Measurements from ENCODE around the gene RASA1. TPM values are rescaled to one million over a fixed set of nuclear protein-coding genes. Genes with fewer than 3 reads are reported as not detected.
A peak's percentile ranks its signal among the peaks of the same experiment; 100 is the strongest.

The RASA1 gene
- total and polyA plus RNA-seq, 9 of the 15 experiments (the other 6 are each of a cell fraction or from before 2014, with no cell fraction given) = 3.2 to 17.3 (median 9.2) TPM

DNA sequence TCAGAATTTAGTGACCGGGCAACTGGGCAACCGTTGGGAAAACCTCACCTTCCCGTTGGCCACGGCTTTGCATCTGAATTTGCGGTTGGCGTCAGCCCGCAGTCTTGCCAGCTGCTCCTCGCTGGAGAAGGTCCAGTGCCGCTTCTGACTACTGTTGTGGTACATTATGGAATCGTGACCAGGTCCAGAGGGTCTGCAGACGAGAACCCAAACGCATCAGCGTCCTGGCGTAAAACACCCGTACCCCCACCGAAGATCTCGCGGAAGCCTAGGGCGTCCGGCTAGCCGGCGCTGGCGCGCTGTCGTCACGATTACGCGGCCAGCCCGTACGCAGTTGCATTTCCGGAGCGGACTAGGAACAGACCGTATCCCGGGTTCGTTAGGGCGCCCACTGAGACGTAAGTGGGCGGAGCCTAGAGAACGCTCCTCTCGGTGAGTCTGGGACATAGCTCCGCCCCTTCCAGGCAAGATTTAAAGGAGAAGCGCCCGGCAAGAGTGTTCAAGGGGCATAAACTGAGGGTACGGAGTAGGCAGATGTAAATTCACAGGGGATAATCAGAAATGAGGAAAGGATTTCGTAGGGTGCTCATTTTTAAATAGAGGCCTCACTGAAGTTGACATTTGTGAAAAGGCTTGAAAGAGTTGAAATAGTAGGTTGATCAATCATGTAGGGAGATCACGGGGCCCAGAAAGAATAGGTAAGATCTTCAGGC lies 145.1 kb downstream of the RASA1 start, which contains the start of gene CCNH (continued):
- peak in 1 of 2 experiments; percentile 55; a peak in 2 of 4 replicates for TF ChIP-seq SIN3A (IDR thresholded peaks at IDR 0.05; ENCODE audit: borderline replicate concordance in 2 of 2, control insufficient read depth in 1 of 2, low read depth in 2 of 2, low read length in 2 of 2)
- TF ChIP-seq MTA3 (IDR thresholded peaks at IDR 0.05; ENCODE audit: borderline replicate concordance) = no peak
- peak; percentile 16; the same call in 1 of the 2 replicates for TF ChIP-seq GTF2F1 (IDR thresholded peaks at IDR 0.05; ENCODE audit: low read depth, low read length)
- TF ChIP-seq ZFP36 (IDR thresholded peaks at IDR 0.05; ENCODE audit: low read depth, low read length, partially characterized antibody) = no peak
- peak; percentile 90 for TF ChIP-seq POLR2G (IDR thresholded peaks at IDR 0.05; ENCODE audit: low read depth, low read length)
- TF ChIP-seq, protein P1, sequence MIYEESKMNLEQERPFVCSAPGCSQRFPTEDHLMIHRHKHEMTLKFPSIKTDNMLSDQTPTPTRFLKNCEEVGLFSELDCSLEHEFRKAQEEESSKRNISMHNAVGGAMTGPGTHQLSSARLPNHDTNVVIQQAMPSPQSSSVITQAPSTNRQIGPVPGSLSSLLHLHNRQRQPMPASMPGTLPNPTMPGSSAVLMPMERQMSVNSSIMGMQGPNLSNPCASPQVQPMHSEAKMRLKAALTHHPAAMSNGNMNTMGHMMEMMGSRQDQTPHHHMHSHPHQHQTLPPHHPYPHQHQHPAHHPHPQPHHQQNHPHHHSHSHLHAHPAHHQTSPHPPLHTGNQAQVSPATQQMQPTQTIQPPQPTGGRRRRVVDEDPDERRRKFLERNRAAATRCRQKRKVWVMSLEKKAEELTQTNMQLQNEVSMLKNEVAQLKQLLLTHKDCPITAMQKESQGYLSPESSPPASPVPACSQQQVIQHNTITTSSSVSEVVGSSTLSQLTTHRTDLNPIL (CRISPR knock-in tag; IDR thresholded peaks at IDR 0.05) = no peak
- peak; percentile 99 for TF ChIP-seq CREM (IDR thresholded peaks at IDR 0.05; ENCODE audit: low read depth)
- TF ChIP-seq ZNF830 (CRISPR knock-in tag; IDR thresholded peaks at IDR 0.05) = no peak
- TF ChIP-seq IRF2 (CRISPR knock-in tag; IDR thresholded peaks at IDR 0.05) = no peak
- TF ChIP-seq ZNF444 (CRISPR knock-in tag; IDR thresholded peaks at IDR 0.05) = no peak
- TF ChIP-seq, protein P2, sequence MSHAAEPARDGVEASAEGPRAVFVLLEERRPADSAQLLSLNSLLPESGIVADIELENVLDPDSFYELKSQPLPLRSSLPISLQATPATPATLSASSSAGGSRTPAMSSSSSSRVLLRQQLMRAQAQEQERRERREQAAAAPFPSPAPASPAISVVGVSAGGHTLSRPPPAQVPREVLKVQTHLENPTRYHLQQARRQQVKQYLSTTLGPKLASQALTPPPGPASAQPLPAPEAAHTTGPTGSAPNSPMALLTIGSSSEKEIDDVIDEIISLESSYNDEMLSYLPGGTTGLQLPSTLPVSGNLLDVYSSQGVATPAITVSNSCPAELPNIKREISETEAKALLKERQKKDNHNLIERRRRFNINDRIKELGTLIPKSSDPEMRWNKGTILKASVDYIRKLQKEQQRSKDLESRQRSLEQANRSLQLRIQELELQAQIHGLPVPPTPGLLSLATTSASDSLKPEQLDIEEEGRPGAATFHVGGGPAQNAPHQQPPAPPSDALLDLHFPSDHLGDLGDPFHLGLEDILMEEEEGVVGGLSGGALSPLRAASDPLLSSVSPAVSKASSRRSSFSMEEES (CRISPR knock-in tag; IDR thresholded peaks at IDR 0.05) = no peak
- TF ChIP-seq, protein P3, sequence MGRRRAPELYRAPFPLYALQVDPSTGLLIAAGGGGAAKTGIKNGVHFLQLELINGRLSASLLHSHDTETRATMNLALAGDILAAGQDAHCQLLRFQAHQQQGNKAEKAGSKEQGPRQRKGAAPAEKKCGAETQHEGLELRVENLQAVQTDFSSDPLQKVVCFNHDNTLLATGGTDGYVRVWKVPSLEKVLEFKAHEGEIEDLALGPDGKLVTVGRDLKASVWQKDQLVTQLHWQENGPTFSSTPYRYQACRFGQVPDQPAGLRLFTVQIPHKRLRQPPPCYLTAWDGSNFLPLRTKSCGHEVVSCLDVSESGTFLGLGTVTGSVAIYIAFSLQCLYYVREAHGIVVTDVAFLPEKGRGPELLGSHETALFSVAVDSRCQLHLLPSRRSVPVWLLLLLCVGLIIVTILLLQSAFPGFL (CRISPR knock-in tag; IDR thresholded peaks at IDR 0.05) = no peak
- 0 out of 2 replicates have a peak, but pooled peaks have one; percentile 40 for TF ChIP-seq ZNF12 (CRISPR knock-in tag; IDR thresholded peaks at IDR 0.05)
- TF ChIP-seq, protein P4, sequence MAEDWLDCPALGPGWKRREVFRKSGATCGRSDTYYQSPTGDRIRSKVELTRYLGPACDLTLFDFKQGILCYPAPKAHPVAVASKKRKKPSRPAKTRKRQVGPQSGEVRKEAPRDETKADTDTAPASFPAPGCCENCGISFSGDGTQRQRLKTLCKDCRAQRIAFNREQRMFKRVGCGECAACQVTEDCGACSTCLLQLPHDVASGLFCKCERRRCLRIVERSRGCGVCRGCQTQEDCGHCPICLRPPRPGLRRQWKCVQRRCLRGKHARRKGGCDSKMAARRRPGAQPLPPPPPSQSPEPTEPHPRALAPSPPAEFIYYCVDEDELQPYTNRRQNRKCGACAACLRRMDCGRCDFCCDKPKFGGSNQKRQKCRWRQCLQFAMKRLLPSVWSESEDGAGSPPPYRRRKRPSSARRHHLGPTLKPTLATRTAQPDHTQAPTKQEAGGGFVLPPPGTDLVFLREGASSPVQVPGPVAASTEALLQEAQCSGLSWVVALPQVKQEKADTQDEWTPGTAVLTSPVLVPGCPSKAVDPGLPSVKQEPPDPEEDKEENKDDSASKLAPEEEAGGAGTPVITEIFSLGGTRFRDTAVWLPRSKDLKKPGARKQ (CRISPR knock-in tag; IDR thresholded peaks at IDR 0.05) = no peak
- TF ChIP-seq SREBF1 (IDR thresholded peaks at IDR 0.05; ENCODE audit: borderline replicate concordance, low read depth, low read length) = no peak
- TF ChIP-seq ZKSCAN1 (IDR thresholded peaks at IDR 0.05; ENCODE audit: low read depth, low read length) = 0 out of 2 replicates have a peak, but pooled peaks have one; percentile 15
- TF ChIP-seq, protein P5, sequence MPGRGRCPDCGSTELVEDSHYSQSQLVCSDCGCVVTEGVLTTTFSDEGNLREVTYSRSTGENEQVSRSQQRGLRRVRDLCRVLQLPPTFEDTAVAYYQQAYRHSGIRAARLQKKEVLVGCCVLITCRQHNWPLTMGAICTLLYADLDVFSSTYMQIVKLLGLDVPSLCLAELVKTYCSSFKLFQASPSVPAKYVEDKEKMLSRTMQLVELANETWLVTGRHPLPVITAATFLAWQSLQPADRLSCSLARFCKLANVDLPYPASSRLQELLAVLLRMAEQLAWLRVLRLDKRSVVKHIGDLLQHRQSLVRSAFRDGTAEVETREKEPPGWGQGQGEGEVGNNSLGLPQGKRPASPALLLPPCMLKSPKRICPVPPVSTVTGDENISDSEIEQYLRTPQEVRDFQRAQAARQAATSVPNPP (IDR thresholded peaks at IDR 0.05; ENCODE audit: borderline replicate concordance, insufficient read depth, insufficient read length) = no peak
- no peak for TF ChIP-seq PTTG1 (tag; IDR thresholded peaks at IDR 0.05; ENCODE audit: low read depth)

Data from K562 (cell line).